ENCODE data around the gene ZBTB7C. TPM values are rescaled to one million over a fixed set of nuclear protein-coding genes. Genes with fewer than 3 reads are reported as not detected.

Gene ZBTB7C
- total RNA-seq, 1 donor from 2014 or later = 2.7 TPM

GRCh38 chr18:48413342-48413741 lies 4.2 kb upstream of the ZBTB7C start:
- no peak for DNase-seq
- no peak for TF ChIP-seq CTCF (IDR thresholded peaks at IDR 0.05; ENCODE audit: borderline replicate concordance)
- H3K4me1 ChIP-seq = peaks cover 20% of the 10 kb centered on the region
- intact Hi-C loops (cut with micrococcal nuclease) = no loop called here
- H3K27me3 ChIP-seq (ENCODE audit: low read depth) = peaks cover 44% of the 10 kb centered on the region
- no peaks in the 10 kb centered on the region for H3K9me3 ChIP-seq (replicated peaks)
- H3K27ac ChIP-seq (replicated peaks) = no peak overlapping the region
- no peak overlapping the region for H3K4me3 ChIP-seq
- no peaks in the 10 kb centered on the region for H3K36me3 ChIP-seq

GRCh38 chr18:48412339-48412929 lies 3.3 kb upstream of the ZBTB7C start:
- intact Hi-C loops (cut with micrococcal nuclease) = no loop called here
- Histone ChIP-seq H3K27me3 (ENCODE audit: low read depth) (peaks cover 53% of the 10 kb centered on the region), H3K27ac (replicated peaks) (no peak overlapping the region)

GRCh38 chr18:48410095-48410920 lies 1.1 kb upstream of the ZBTB7C start:
- Histone ChIP-seq H3K27me3 (ENCODE audit: low read depth) (peaks cover 48% of the 10 kb centered on the region), H3K36me3 (no peaks in the 10 kb centered on the region), H3K4me1 (peaks cover 25% of the 10 kb centered on the region), H3K27ac (replicated peaks) (peak overlapping the region; percentile 88), H3K4me3 (peak overlapping the region; percentile 84), H3K9me3 (replicated peaks) (no peaks in the 10 kb centered on the region)
- no peak for TF ChIP-seq CTCF (IDR thresholded peaks at IDR 0.05; ENCODE audit: borderline replicate concordance)
- intact Hi-C loops (cut with micrococcal nuclease) = no loop called here
- peak; percentile 93 for DNase-seq

More at GRCh38 chr18:48412339-48412929, 3.3 kb upstream of the ZBTB7C start:
- Histone ChIP-seq H3K4me1 (peaks cover 25% of the 10 kb centered on the region), H3K36me3 (no peaks in the 10 kb centered on the region), H3K4me3 (no peak overlapping the region), H3K9me3 (replicated peaks) (no peaks in the 10 kb centered on the region)
- peak; percentile 82 for TF ChIP-seq CTCF (IDR thresholded peaks at IDR 0.05; ENCODE audit: borderline replicate concordance)
- DNase-seq = no peak

- intact Hi-C loops (cut with micrococcal nuclease) = no loop called here
- DNase-seq = peak; percentile 54
- TF ChIP-seq CTCF (IDR thresholded peaks at IDR 0.05; ENCODE audit: borderline replicate concordance) = no peak
Measured at GRCh38 chr18:48409591-48410094, 460 bp upstream of the ZBTB7C start.

GRCh38 chr18:48408111-48408726 lies 964 bp downstream of the ZBTB7C start:
- H3K36me3 ChIP-seq = no peaks in the 10 kb centered on the region
- no peaks in the 10 kb centered on the region for H3K9me3 ChIP-seq (replicated peaks)
- intact Hi-C loops (cut with micrococcal nuclease) = no loop called here
- no peak for TF ChIP-seq CTCF (IDR thresholded peaks at IDR 0.05; ENCODE audit: borderline replicate concordance)
- H3K4me3 ChIP-seq = peak overlapping the region; percentile 84
- peaks cover 25% of the 10 kb centered on the region for H3K4me1 ChIP-seq
- H3K27me3 ChIP-seq (ENCODE audit: low read depth) = peaks cover 38% of the 10 kb centered on the region
- H3K27ac ChIP-seq (replicated peaks) = peak overlapping the region; percentile 88
- peak; percentile 23 for DNase-seq

More at GRCh38 chr18:48409591-48410094, 460 bp upstream of the ZBTB7C start:
- Histone ChIP-seq H3K36me3 (no peaks in the 10 kb centered on the region), H3K9me3 (replicated peaks) (no peaks in the 10 kb centered on the region), H3K4me3 (peak overlapping the region; percentile 84), H3K4me1 (peaks cover 25% of the 10 kb centered on the region), H3K27me3 (ENCODE audit: low read depth) (peaks cover 41% of the 10 kb centered on the region), H3K27ac (replicated peaks) (peak overlapping the region; percentile 88)

Measured in left ventricle myocardium inferior (tissue), 1 donor.